Transverse colon (tissue), 4 donors: Measurements from ENCODE around the gene TMEM161B. TPM values are rescaled to one million over a fixed set of nuclear protein-coding genes. Genes with fewer than 3 reads are reported as not detected.

ENCODE experiments used
- DNase-seq: peaks from one replicate; pipeline ENCODE4 v3.0.0-alpha.2; 2019
- H3K27ac ChIP-seq, 4 donors: fragments of 200-600 bp; sonication (generic); 2 replicates each; pipeline ENCODE4 v1.5.1; 2016 to 2018; ENCODE audit warnings: inconsistent platforms in 4 of 4
- H3K27me3 ChIP-seq: fragments of 200-600 bp; sonication (generic); 2 replicates; pipeline ENCODE4 v1.5.1; 2017; ENCODE audit warnings: inconsistent platforms
- H3K36me3 ChIP-seq, 4 donors: fragments of 200-600 bp; sonication (generic); 2 replicates each; pipeline ENCODE4 v1.5.1; 2017 to 2019; ENCODE audit warnings: inconsistent platforms in 4 of 4
- H3K4me1 ChIP-seq, 4 donors: fragments of 200-600 bp; sonication (generic); 2 replicates each; pipeline ENCODE4 v1.5.1; 2017 to 2020; ENCODE audit warnings: inconsistent platforms in 4 of 4
- H3K4me3 ChIP-seq, 4 donors: fragments of 200-600 bp; sonication (generic); 1 replicate in 1 of 4; 2 replicates in 3 of 4; pipeline versions ENCODE4 v1.5.1 to v1.6.1; 2017 to 2019; ENCODE audit warnings: inconsistent platforms in 4 of 4
- H3K9me3 ChIP-seq, 2 donors: fragments of 200-600 bp; sonication (generic); 2 replicates each; pipeline ENCODE4 v1.5.1; 2017 to 2019; ENCODE audit warnings: inconsistent platforms in 2 of 2
- CTCF ChIP-seq, 5 experiments: fragments of 200-600 bp in 3 of 5; fragments of 450-650 bp in 2 of 5; sonication (generic) in 3 of 5; IDR thresholded peaks; 1 replicate in 2 of 5; 2 replicates in 3 of 5; pipeline ENCODE4 v1.5.1; 2016 to 2017; ENCODE audit warnings: antibody characterized with exemption in 5 of 5, inconsistent platforms in 3 of 5, mild to moderate bottlenecking in 2 of 5, moderate library complexity in 1 of 5
- EP300 ChIP-seq: sonication (generic); formaldehyde crosslinking; IDR thresholded peaks from one replicate; pipeline ENCODE4 v1.6.1; 2017; ENCODE audit warnings: antibody characterized with exemption, low read depth
- POLR2A ChIP-seq: fragments of 450-650 bp; IDR thresholded peaks from one replicate; pipeline ENCODE4 v1.6.1; 2016; ENCODE audit warnings: antibody characterized with exemption, mild to moderate bottlenecking, moderate library complexity
- POLR2AphosphoS5 ChIP-seq, 3 donors: sonication (generic); formaldehyde crosslinking; IDR thresholded peaks; one replicate each; pipeline ENCODE4 v1.6.1; 2016; ENCODE audit warnings: antibody characterized with exemption in 3 of 3
- WGBS, 2 donors: methylation state at CpG; one replicate each; pipeline ENCODE4 v1.1.5; 2018; ENCODE audit warnings: low coverage in 1 of 2; 5-methylcytosine and 5-hydroxymethylcytosine counted together
- in situ Hi-C, 4 donors: fragments of 200-750 bp; cut with MboI; loops; one replicate each; pipeline versions ENCODE4 v1.15.0 to v1.15.1; 2017; ENCODE audit warnings: low sequenced_read_pairs in 3 of 4, low pct_ligation_motif_present in 1 of 4, low pct_unique_long_range_greater_than_20kb in 1 of 4
- intact Hi-C: fragments of 100-400 bp; cut with DNase I; formaldehyde crosslinking; loops from one replicate; pipeline ENCODE4 v1.15.1; 2023; ENCODE audit warnings: low total_unique reads
- total RNA-seq, 4 donors: library from RNA; depleted of rRNA; stranded (reverse); fragments of >200 nt; gene quantifications; one replicate each; pipeline ENCODE4 v1.1.0, GENCODE V29; 2016

TMEM161B gene
- total RNA-seq, 4 donors from 2014 or later = 19.5 to 40.8 (median 27.0) TPM

DNA sequence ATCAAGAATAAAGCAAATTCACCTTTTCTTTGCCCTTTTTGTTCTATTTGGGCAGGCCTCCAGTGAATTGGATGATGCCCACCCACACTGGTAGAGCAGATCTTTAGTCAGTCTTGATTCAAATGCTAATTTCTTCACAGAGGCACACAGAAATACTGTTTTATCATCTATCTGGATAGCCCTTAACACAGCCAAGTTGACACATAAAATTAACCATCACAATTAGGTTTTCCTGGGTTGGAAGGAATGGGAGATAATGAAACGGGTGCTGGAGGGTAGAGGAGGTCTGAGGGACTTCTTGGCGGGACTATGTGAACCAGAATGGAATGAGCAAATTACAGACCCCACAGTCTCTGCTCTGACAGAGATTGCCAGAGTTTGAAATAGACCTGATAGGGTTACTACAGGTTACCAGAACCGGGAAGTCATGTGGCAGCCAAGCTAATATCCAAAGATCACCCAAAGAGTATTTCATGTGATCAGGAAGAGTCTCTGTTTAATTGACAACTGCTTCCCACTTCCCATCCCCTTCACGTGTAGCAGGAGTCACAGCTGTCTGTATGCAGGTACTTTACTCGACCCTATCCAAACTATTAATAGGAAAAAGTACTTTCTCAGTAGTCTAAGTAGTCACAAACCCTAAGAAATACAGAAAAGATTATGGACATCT, 20.0 kb upstream of the TMEM161B start:
- Histone ChIP-seq H3K4me1 (no peaks in the 10 kb centered on the region), H3K27ac (no peak overlapping the region), H3K27me3 (no peaks in the 10 kb centered on the region), H3K4me3 (no peak overlapping the region), H3K9me3 (no peaks in the 10 kb centered on the region), H3K36me3 (no peaks in the 10 kb centered on the region)
- no peak for DNase-seq
- in situ Hi-C loops (no loop called here), intact Hi-C loops (no loop called here)
- WGBS, 2 donors = 80 to 93% methylated on average over 1 to 5 of the region's 5 CpGs
- no peak for TF ChIP-seq CTCF (IDR thresholded peaks at IDR 0.05)
- TF ChIP-seq POLR2A = no peak
- no peak for TF ChIP-seq EP300
- no peak for TF ChIP-seq POLR2AphosphoS5 (IDR thresholded peaks at IDR 0.05)

DNA sequence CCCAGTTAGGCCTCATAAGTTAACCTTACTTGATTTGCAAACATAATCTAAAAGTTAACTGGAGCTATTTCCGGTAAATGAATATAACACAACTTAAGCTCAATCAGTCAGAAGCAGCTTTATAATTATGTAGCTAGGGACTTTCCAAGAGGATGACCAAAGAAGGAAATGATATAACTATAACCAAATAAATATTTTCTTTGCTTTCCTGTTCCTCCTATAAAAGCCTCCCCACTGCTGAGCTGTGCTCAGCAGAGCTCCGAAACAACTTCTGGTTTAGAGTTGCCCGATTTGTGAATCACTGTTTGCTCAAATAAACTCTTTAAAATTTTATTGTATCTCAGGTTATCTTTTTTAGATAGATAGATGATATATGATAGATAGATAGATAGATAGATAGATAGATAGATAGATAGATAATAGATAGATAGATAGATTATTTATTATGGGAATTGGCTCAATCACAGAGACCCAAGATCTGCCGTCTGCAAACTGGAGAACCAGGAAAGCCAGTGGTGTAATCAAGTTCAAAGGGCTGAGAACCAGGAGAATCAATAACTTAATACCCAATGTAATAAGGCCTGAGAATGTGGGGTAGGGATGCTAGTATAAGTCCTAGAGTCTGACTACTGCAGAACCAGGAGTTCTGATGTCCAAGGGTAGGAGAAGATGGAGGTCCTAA, 19.3 kb upstream of the TMEM161B start:
- H3K9me3 ChIP-seq = no peaks in the 10 kb centered on the region
- in situ Hi-C loops = no loop called here
- H3K4me3 ChIP-seq = no peak overlapping the region
- TF ChIP-seq CTCF (IDR thresholded peaks at IDR 0.05) = no peak
- no peak for TF ChIP-seq EP300
- no peak for TF ChIP-seq POLR2AphosphoS5 (IDR thresholded peaks at IDR 0.05)
- TF ChIP-seq POLR2A = no peak
- H3K4me1 ChIP-seq = no peaks in the 10 kb centered on the region
- DNase-seq = no peak
- no peak overlapping the region for H3K27ac ChIP-seq
- 92 to 93% methylated on average over 4 of the region's 4 CpGs for WGBS, 2 donors
- H3K36me3 ChIP-seq = peaks cover 0 to under 1% (median 0%) of the 10 kb centered on the region in 4 donors
- intact Hi-C loops = no loop called here
- no peaks in the 10 kb centered on the region for H3K27me3 ChIP-seq

DNA sequence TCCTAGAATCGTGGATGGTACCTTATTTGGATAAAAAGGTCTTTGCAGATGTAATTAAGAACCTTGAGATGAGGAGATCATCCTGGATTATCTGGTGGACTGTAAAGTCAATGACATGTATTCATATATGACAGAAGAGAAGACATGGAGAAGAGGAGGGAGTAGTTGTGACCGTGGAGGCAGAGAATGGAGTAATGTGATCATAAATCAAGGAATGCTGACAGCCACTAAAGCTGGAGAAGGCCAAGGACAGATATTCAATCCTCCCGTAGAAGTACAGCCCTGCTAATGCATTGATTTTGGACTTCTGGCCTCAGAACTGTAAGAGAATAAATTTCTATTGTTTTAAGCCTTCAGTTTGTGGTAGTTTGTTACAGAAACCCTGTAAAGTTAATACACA, 18.7 kb upstream of the TMEM161B start:
- no peak for TF ChIP-seq POLR2A
- TF ChIP-seq EP300 = no peak
- TF ChIP-seq POLR2AphosphoS5 (IDR thresholded peaks at IDR 0.05) = no peak
- no peak for TF ChIP-seq CTCF (IDR thresholded peaks at IDR 0.05)

GRCh38 chr5:88283690-88284089, 15.0 kb upstream of the TMEM161B start:
- intact Hi-C loops = no loop called here
- Histone ChIP-seq H3K9me3 (no peaks in the 10 kb centered on the region), H3K4me3 (no peak overlapping the region), H3K4me1 (no peaks in the 10 kb centered on the region), H3K27me3 (no peaks in the 10 kb centered on the region), H3K27ac (no peak overlapping the region), H3K36me3 (peaks cover 0 to 5% (median 0%) of the 10 kb centered on the region in 4 donors)
- no peak for DNase-seq
- no peak for TF ChIP-seq POLR2A
- no peak for TF ChIP-seq EP300
- no peak for TF ChIP-seq CTCF (IDR thresholded peaks at IDR 0.05)
- TF ChIP-seq POLR2AphosphoS5 (IDR thresholded peaks at IDR 0.05) = no peak
- in situ Hi-C loops = no loop called here

More for the DNA sequence above, 18.7 kb upstream of the TMEM161B start:
- Histone ChIP-seq H3K27me3 (no peaks in the 10 kb centered on the region), H3K4me3 (no peak overlapping the region), H3K27ac (no peak overlapping the region), H3K36me3 (peaks cover 0 to 5% (median 0%) of the 10 kb centered on the region in 4 donors), H3K4me1 (no peaks in the 10 kb centered on the region), H3K9me3 (no peaks in the 10 kb centered on the region)
- in situ Hi-C loops = no loop called here
- intact Hi-C loops = no loop called here
- DNase-seq = no peak
- WGBS, 2 donors = 83 to 86% methylated on average over 3 of the region's 3 CpGs
